ENCODE results near the gene NBEA. TPM values are rescaled to one million over a fixed set of nuclear protein-coding genes. Genes with fewer than 3 reads are reported as not detected.

Gene NBEA
- total and polyA plus RNA-seq, 12 donors: 3.1 to 19.7 (median 14.2) TPM

GRCh38 chr13:34942732-34943435 lies 814 bp downstream of the NBEA start:
- TF ChIP-seq POLR2A (IDR thresholded peaks at IDR 0.05) (no peak), CTCF (IDR thresholded peaks at IDR 0.05) (no peak)
- H3K27ac ChIP-seq: peak overlapping the region in 3 of 5 donors; percentile 64 to 87 (median 80)
- intact Hi-C loops (cut with DNase I): no loop called here
- H3K27me3 ChIP-seq: no peaks in the 10 kb centered on the region
- H3K4me1 ChIP-seq (replicated peaks in 1 of 2): peaks cover 8 to 15% of the 10 kb centered on the region in 2 donors
- 1 to 9% (median 3%) methylated on average over 13 to 62 of the region's 62 CpGs for WGBS, 4 donors
- peak overlapping the region; percentile 7 to 94 (median 90) for H3K4me3 ChIP-seq
- H3K9me3 ChIP-seq (replicated peaks in 1 of 3): no peaks in the 10 kb centered on the region
- peak; percentile 24 to 65 (median 49) for DNase-seq
- H3K36me3 ChIP-seq (replicated peaks in 1 of 2): no peaks in the 10 kb centered on the region

GRCh38 chr13:34943436-34944273 lies 1.6 kb downstream of the NBEA start:
- intact Hi-C loops (cut with DNase I): no loop called here
- H3K9me3 ChIP-seq (replicated peaks in 1 of 3): no peaks in the 10 kb centered on the region
- TF ChIP-seq CTCF (IDR thresholded peaks at IDR 0.05) (no peak), POLR2A (IDR thresholded peaks at IDR 0.05) (no peak)
- peak overlapping the region in 1 of 5 donors; percentile 80 for H3K27ac ChIP-seq
- 22 to 32% (median 25%) methylated on average over 10 of the region's 10 CpGs for WGBS, 4 donors
- peak overlapping the region in 2 of 4 donors; percentile 88 to 94 for H3K4me3 ChIP-seq
- peaks cover 8 to 15% of the 10 kb centered on the region in 2 donors for H3K4me1 ChIP-seq (replicated peaks in 1 of 2)
- no peak for DNase-seq
- no peaks in the 10 kb centered on the region for H3K36me3 ChIP-seq (replicated peaks in 1 of 2)
- no peaks in the 10 kb centered on the region for H3K27me3 ChIP-seq

GRCh38 chr13:34944274-34944634 lies 2.2 kb downstream of the NBEA start:
- DNase-seq: no peak
- peaks cover 8 to 15% of the 10 kb centered on the region in 2 donors for H3K4me1 ChIP-seq (replicated peaks in 1 of 2)
- no peaks in the 10 kb centered on the region for H3K9me3 ChIP-seq (replicated peaks in 1 of 3)
- no peaks in the 10 kb centered on the region for H3K27me3 ChIP-seq
- intact Hi-C loops (cut with DNase I): no loop called here
- no peaks in the 10 kb centered on the region for H3K36me3 ChIP-seq (replicated peaks in 1 of 2)
- H3K4me3 ChIP-seq: no peak overlapping the region
- no peak overlapping the region for H3K27ac ChIP-seq
- WGBS, 4 donors: 71 to 78% (median 72%) methylated on average over 2 of the region's 2 CpGs
- TF ChIP-seq POLR2A (IDR thresholded peaks at IDR 0.05): no peak
- no peak for TF ChIP-seq CTCF (IDR thresholded peaks at IDR 0.05)

- intact Hi-C loops (cut with DNase I): no loop called here
- no peaks in the 10 kb centered on the region for H3K27me3 ChIP-seq
- H3K36me3 ChIP-seq (replicated peaks in 1 of 2): no peaks in the 10 kb centered on the region
- no peak overlapping the region for H3K4me3 ChIP-seq
- DNase-seq: no peak
- 25 to 33% (median 29%) methylated on average over 2 of the region's 2 CpGs for WGBS, 4 donors
- no peaks in the 10 kb centered on the region for H3K9me3 ChIP-seq (replicated peaks in 1 of 3)
- TF ChIP-seq CTCF (IDR thresholded peaks at IDR 0.05): no peak
- H3K27ac ChIP-seq: no peak overlapping the region
- H3K4me1 ChIP-seq (replicated peaks in 1 of 2): peaks cover 8 to 15% of the 10 kb centered on the region in 2 donors
These were observed 2.7 kb downstream of the NBEA start for GRCh38 chr13:34944751-34945150.
